ENCODE data around the gene TMEM60.
A peak's percentile ranks its signal among the peaks of the same experiment; 100 is the strongest.
"Not testable (repeated sequence)": the region's sequence is repeated elsewhere in the genome, so short reads cannot be mapped to it uniquely, and the experiment has no call there.

TMEM60 gene, protein sequence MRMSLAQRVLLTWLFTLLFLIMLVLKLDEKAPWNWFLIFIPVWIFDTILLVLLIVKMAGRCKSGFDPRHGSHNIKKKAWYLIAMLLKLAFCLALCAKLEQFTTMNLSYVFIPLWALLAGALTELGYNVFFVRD

GRCh38 chr7:77798394-77799077, at the start of gene TMEM60, which contains the start of gene PHTF2:
TSS of gene TMEM60 (minus strand) at chr7:77798434. CDS start at chr7:77794373, 4,061 bp downstream.
TSS of gene PHTF2 (plus strand) at chr7:77798773.
- peak; percentile 97 for FAIRE-seq

DNA sequence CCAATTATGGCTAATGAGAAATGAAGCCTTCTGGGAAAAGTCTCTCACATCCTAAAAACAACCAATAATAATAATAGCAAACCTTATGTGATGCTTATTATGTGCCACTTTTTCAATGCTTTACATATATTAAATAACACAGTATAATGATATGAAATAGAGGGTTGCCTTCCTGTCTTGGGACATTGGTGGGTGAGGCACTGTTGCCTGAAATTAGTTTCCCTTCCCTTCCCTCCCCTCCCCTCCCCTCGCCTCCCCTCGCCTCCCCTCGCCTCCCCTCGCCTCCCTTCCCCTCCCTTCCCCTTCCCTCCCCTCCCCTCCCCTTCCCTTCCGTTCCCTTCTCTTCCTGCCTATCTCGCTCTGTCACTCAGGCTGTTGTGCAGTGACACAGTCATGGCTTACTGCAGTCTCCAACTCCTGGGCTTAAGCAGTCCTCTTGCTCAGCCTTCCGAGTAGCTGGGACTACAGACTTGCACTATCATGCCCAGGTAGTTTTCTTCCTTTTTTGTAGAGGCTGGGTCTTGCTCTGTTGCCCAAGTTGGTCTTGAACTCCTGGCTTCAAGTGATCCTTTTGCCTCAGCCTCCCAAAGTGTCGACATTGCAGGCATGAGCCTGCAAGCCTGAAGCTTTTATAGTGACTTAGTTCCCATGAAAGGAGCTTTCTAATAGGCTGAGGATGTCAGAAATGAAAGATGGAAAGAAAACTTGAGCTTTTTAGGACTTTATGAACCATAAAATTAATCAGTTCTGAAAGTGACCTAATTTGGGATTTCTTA, 48.3 kb upstream of the TMEM60 start:
- FAIRE-seq = no peak

DNA sequence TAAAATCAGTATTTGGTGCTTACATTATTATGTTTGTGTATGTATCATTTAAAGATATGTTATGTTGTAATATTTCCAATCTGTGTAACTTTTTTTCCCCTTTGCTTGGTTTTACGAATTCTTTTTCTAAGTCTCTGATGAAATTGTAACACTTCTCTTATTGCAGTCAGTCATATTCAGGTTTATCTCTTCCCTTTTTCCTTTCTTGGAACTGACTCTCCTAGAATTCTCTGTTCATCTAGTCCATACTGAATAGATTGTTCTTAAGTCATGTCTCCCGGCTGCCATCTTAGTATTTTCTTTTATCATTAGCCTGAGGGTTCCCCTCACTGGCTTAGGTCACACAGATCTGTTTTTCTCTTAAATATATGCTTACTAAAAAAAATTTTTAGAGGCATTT, 45.0 kb upstream of the TMEM60 start:
- no peak for FAIRE-seq

DNA sequence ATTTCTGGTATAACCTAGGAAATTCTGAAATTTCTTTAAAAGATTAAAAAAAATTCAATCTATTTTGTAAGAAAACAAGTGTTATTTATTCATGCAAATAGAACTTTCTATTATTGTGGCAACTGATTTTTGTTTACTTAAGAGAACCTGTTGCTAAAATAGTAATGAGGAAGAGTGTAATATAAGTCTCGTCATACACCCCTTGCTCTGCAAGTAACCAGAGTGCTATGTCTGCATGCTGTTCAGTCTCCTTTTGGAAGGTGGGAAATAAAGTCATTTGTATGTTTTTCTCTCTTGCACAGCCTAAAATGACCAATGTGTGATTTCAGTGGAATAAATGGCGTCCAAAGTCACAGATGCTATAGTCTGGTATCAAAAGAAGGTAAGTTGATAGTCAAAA, 41.7 kb upstream of the TMEM60 start:
- no peak for FAIRE-seq

GRCh38 chr7:77838929-77839491, 40.8 kb upstream of the TMEM60 start:
- FAIRE-seq = peak; percentile 97

- FAIRE-seq = no peak
Measured at GRCh38 chr7:77837966-77838365, 39.7 kb upstream of the TMEM60 start.

DNA sequence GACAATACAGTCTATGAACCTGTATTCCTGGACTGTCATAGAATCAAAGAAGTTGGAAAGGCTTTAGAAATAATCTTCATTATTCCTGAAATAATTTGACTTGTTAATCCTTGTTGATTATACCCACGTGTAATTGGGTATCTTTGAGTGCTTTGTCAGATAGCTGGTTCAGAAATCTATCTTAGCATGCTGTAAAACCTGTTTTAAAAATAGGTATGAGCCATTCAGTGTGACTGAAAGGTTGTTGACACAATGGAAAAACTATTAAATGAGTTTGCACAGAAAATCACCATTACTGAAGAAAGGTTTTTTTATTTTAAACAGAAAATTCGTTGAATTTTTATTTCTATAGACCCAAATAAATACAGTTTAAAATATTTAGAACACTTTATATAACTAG, 39.0 kb upstream of the TMEM60 start:
- FAIRE-seq = peak; percentile 99

- FAIRE-seq = not testable (repeated sequence)
Measured at GRCh38 chr7:77836425-77836824, 38.2 kb upstream of the TMEM60 start.

- no peak for FAIRE-seq
Measured at GRCh38 chr7:77833136-77833535, 34.9 kb upstream of the TMEM60 start.

- no peak for FAIRE-seq
Measured at GRCh38 chr7:77831953-77832352, 33.7 kb upstream of the TMEM60 start.

GRCh38 chr7:77831481-77831880, 33.2 kb upstream of the TMEM60 start:
- no peak for FAIRE-seq

GRCh38 chr7:77830649-77831355, 32.6 kb upstream of the TMEM60 start:
- no peak for FAIRE-seq

DNA sequence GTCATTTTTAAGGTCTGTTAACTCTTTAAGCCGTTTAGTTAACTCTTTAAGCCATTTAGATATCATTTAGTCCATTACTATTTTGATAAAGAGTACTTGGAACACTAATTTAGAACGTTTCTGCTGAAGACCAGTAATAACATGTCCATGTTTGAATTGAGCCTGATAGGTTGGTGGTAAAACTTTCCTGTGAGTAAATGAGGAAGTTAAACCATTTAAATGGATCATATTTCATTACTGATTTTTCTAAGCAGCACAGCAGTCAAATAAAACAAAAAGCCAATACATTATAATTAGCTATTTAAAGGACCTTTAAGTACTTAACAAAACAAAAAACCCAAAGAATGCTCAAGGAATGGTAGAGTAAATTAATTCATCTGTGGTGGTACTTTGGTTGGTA, 29.8 kb upstream of the TMEM60 start:
- peak; percentile 45 for FAIRE-seq

- no peak for FAIRE-seq
Measured at GRCh38 chr7:77826300-77826699, 28.1 kb upstream of the TMEM60 start.

DNA sequence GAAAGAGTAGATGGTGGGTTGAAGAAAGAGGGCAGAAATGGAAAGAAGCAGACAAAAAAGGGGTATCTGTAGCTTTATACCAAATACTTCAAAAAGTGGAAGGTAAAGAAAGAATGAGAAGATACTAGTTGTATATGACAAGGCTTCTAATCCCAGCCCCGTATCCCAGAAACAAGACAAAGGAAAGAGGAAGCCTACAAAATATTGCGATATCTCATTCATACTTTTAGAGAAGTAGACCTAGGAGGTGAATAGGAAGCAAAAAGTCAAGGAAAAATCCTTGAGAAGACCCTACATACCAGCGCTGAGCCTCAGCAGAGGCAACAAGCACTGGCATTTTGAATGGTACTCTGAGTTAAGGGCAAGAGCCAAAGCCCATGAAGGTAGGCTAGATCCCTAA, 26.9 kb upstream of the TMEM60 start:
- FAIRE-seq = no peak

DNA sequence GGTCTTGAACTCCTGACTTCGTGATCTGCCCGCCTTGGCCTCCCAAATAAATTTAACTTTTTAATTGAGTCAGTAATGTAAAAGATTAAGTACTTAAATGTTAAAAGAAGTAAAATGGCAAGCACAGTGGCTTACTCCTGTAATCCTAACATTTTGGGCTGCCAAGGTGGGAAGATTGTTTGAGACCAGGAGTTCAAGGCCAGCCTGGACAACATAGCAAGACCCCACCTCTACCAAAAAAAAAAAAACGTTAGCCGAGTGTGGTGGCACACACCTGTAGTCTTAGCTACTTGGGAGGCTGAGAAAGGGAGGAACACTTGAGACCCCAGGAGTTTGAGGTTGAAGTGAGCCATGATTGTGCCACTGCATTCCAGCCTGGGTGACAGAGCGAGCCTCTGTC, 26.4 kb upstream of the TMEM60 start:
- FAIRE-seq = no peak

DNA sequence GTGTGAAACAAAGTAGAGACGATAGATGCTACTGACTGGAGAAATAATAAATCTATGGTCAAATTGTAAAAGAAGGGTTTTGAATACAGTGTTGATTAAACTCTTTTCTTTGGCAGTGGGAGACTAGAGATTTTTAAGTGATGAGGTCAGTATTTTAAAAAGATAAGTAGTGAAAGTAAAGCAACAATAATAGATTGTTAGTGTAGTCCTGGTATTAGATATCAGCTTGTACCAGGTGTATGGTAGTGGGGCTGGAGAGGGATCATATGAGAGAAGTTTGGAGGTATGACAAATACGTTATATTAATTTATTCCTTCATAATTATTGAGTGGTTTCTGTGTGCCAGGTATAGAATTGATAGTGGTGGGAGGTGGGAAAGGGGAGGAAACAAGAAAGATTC, 25.6 kb upstream of the TMEM60 start:
- FAIRE-seq = no peak

DNA sequence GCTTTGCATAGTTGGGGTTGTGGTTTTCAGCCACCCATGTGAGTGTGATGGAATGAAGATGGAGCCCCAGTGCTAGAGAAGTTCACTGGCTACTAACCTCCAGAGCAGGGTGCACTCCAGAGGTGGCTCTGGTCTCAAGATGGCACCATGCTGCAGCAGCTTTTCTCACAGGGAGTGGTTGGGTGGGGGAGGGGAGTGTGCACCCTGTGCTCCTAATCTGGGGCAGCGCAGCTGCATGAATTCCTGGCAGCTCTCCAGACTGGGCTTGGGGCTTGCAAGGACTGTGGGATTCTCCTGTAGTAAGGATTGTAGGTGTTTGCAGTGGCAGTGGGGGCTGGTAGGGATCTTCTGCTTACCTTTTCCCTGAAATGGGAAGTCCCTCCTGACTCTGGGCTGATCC, 24.0 kb upstream of the TMEM60 start:
- no peak for FAIRE-seq

GRCh38 chr7:77820967-77821366, 22.7 kb upstream of the TMEM60 start:
- FAIRE-seq = no peak

- FAIRE-seq = peak; percentile 13
Measured at GRCh38 chr7:77819021-77819420, 20.8 kb upstream of the TMEM60 start.

GRCh38 chr7:77813180-77813579, 14.9 kb upstream of the TMEM60 start:
- FAIRE-seq = no peak

DNA sequence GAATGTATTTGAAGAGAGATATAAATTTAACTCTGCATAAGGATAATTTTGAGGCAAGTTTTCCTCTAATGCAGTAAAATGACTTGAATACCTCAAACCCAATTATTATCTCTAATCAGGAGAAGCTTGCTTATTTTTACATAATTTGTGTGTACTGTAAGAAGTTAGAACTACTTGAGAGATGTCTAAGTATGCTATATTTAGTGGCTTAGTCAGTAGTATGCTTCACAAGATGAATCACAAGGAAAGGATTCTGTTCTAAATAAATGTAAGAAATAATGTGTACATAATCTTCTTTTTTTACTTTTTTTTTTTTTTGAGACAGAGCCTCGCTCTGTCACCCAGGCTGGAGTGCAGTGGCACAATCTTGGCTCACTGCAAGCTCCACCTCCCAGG, 14.1 kb upstream of the TMEM60 start:
- no peak for FAIRE-seq

All from islet of Langerhans (tissue), 1 donor.